DOHH2 (cell line): ENCODE results near the gene ERBB2.

Source experiments
- EZH2phosphoT487 ChIP-seq: fragments of 200-600 bp; sonication (generic); IDR thresholded peaks from 2 replicates; pipeline ENCODE4 v1.6.1; 2017; ENCODE audit warnings: borderline replicate concordance, mild to moderate bottlenecking, antibody characterized with exemption, low read length, moderate library complexity, mixed read lengths
- TF ChIP-seq, protein P1 (sequence below): fragments of 200-600 bp; sonication (generic); IDR thresholded peaks from one replicate; pipeline ENCODE4 v1.5.1; 2014; ENCODE audit warnings: antibody characterized with exemption, mild to moderate bottlenecking, low read depth, low read length; ENCODE audit not compliant: poor library complexity, severe bottlenecking

DNA sequence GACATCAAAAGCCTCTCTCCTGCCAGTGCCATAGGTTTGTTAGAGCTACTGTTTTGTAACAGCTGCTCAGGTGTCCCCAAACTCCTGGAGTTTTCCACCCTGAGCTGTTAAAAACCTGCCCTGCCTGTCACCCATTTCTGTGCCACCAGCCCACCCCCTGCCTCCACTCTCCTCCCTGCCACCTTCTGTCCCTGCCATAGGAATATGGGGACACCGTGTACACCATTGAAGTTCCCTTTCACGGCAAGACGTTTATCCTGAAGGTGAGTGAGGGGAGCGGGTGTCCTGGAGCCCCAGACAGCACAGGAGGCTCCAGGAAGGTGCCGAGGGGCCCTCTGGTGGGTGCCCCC is 39.9 kb upstream of the ERBB2 start:
- TF ChIP-seq, protein P1, sequence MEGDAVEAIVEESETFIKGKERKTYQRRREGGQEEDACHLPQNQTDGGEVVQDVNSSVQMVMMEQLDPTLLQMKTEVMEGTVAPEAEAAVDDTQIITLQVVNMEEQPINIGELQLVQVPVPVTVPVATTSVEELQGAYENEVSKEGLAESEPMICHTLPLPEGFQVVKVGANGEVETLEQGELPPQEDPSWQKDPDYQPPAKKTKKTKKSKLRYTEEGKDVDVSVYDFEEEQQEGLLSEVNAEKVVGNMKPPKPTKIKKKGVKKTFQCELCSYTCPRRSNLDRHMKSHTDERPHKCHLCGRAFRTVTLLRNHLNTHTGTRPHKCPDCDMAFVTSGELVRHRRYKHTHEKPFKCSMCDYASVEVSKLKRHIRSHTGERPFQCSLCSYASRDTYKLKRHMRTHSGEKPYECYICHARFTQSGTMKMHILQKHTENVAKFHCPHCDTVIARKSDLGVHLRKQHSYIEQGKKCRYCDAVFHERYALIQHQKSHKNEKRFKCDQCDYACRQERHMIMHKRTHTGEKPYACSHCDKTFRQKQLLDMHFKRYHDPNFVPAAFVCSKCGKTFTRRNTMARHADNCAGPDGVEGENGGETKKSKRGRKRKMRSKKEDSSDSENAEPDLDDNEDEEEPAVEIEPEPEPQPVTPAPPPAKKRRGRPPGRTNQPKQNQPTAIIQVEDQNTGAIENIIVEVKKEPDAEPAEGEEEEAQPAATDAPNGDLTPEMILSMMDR, result no peak
- no peak for TF ChIP-seq EZH2phosphoT487
